Measurements from ENCODE around the gene CRISP3.
"Not testable (repeated sequence)": the region's sequence is repeated elsewhere in the genome, so short reads cannot be mapped to it uniquely, and the experiment has no call there.

CRISP3 gene, protein sequence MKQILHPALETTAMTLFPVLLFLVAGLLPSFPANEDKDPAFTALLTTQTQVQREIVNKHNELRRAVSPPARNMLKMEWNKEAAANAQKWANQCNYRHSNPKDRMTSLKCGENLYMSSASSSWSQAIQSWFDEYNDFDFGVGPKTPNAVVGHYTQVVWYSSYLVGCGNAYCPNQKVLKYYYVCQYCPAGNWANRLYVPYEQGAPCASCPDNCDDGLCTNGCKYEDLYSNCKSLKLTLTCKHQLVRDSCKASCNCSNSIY

GRCh38 chr6:49744259-49744658 is at the start of gene CRISP3:
Gene CRISP3, minus strand, starts transcription at chr6:49744388. Its CDS starts 21 bp downstream, at chr6:49744367.
- DNase-seq (ENCODE audit: low read depth in 2 of 2, low spot score in 1 of 2): no peak

- DNase-seq (ENCODE audit: low read depth in 2 of 2, low spot score in 1 of 2): no peak
These were observed 46.2 kb upstream of the CRISP3 start for GRCh38 chr6:49790341-49790740.

DNA sequence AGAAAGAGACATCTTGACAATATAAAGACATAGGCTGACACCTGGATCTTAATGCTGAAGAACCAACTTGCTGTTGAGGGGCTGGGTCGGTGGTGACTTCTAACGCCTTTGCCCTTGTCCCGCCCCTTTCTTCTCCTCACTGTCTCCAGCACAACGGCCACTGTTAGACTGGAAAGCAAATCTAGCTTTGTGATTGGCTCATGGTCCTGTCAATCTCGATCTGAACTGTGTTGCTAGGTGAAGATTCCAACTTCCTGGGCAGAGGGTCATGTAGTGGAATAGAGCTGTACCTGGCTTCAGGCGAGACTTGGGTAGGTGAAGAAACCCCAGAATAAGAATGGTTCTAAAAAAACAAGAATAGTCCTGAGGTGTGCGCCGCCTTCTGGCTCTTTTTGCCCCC is 43.0 kb upstream of the CRISP3 start, which contains the start of gene PGK2:
TSS of gene PGK2 (minus strand) at position 110 of the 400 bp plus-strand sequence. CDS start at position 12, 98 bp downstream.
- no peak for DNase-seq (ENCODE audit: low read depth in 2 of 2, low spot score in 1 of 2)

- DNase-seq (ENCODE audit: low read depth in 2 of 2, low spot score in 1 of 2): no peak
These were observed 40.1 kb upstream of the CRISP3 start for GRCh38 chr6:49784272-49784671.

DNA sequence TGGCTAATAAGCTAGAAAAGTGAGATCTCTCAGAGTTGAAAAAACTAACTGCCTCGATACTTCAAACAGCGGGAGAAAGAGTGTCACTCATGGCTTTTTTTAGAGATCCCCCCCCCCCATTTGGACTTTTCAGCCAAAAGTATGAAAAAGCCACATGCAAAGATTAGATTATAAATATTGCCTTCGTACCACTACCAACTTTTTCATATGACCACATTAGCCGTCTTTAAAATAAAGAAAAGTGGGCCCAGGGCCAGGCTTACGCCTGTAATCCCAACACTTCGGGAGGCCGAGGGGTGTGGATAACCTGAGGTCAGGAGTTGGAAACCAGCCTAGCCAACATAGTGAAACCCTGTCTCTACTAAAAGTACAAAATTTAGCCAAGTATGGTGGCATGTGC is 38.5 kb upstream of the CRISP3 start:
- no peak for DNase-seq (ENCODE audit: low read depth in 2 of 2, low spot score in 1 of 2)

GRCh38 chr6:49782293-49782692 is 38.1 kb upstream of the CRISP3 start:
- DNase-seq (ENCODE audit: low read depth in 2 of 2, low spot score in 1 of 2): no peak

DNA sequence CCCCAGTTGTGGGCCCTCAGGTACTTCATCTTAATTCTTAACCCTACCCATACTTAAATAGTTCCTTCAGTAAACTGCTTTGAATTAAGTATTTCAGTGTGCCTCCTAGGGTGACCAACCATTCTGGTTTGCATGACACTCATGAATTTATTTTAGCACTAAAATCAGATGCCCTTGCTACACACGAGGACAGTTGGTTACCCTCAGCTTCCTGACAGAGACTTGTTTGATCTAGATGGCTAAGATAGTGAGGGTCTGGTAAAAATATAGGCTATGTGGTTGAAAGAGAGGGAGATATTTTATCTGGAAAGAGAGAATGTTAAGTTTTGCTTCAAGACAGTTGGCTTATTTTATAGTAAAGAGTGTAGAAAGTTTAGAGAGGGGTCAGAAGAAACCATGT is 32.3 kb upstream of the CRISP3 start:
- DNase-seq (ENCODE audit: low read depth in 2 of 2, low spot score in 1 of 2): no peak

GRCh38 chr6:49775043-49775442 is 30.9 kb upstream of the CRISP3 start:
- DNase-seq (ENCODE audit: low read depth in 2 of 2, low spot score in 1 of 2): no peak

GRCh38 chr6:49772285-49772684 is 28.1 kb upstream of the CRISP3 start:
- DNase-seq (ENCODE audit: low read depth in 2 of 2, low spot score in 1 of 2): no peak

- DNase-seq (ENCODE audit: low read depth in 2 of 2, low spot score in 1 of 2): no peak
These were observed 22.6 kb upstream of the CRISP3 start for GRCh38 chr6:49766762-49767161.

DNA sequence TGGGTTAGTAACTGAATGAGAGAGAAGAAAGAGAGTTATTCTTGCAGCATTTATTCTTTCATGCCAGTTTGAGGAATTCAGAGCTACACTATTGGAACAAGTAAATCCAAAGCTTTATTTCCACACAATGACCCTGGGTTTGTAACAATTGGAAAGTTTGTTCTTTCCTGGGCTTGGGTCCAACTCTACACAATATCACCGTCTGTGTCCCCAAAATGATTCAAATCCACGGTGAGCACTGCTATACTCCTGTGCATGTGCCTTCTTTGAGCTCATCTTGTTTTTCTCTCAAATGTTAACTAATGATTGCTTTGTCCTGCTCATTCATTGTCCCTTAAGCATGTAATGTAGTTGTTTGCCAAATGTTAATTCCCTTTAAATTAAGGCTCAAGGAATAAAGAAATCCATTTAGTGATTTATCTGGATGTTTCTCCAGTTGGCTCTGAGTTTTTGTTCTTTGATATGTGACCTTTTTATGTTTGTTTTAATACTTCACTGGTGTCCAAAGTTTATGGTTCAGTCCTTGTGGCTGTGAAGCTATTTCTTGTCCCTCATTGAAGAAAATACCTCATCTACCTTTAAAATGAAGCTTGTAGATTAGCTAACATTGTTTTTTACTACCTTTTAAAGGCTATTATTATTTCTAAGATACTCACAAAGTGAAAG is 20.5 kb upstream of the CRISP3 start:
- DNase-seq (ENCODE audit: low read depth in 2 of 2, low spot score in 1 of 2): no peak

DNA sequence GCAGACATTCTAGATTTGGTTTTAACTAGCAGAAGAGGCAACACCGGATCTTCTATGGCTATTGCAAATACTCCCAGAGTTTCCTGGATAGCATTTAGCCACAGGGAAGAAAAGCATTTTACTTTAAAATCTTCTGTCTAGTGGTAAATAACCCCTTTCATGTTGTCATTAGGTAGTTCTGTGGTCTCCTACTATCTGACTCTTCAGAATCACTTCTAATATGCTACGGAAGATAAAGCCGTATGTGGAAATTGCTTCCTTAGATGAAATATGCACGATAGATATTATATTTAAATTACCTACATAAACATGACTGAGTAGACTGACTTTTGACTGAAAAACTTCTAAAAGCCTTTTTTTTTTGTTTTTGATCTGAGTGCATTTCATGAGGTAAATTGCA is 759 bp downstream of the CRISP3 start:
- DNase-seq (ENCODE audit: low read depth in 2 of 2, low spot score in 1 of 2): no peak

DNA sequence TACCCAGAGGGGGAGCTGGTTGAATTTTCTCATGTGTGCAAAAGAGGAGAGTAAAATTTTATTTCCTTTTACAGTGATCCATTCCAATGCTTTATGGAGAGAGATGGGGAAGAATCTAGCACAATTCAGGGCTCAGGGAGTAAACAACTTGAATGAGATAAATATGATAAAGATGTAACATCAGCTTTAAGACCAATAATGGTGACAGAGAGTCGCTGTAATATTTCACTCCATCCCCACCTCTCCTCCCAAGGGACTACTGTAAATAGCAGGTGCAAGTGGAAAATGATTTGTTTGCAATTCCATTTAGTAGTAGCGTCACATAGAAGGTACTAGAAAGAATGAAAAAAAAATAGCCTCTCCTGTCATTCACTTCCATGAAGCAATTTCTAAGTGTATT is 4.8 kb downstream of the CRISP3 start:
- no peak for DNase-seq (ENCODE audit: low read depth in 2 of 2, low spot score in 1 of 2)

GRCh38 chr6:49736017-49736508 is 8.1 kb downstream of the CRISP3 start:
- DNase-seq (ENCODE audit: low read depth in 2 of 2, low spot score in 1 of 2): no peak

- no peak for DNase-seq (ENCODE audit: low read depth in 2 of 2, low spot score in 1 of 2)
These were observed 10.5 kb downstream of the CRISP3 start for GRCh38 chr6:49733680-49734079.

DNA sequence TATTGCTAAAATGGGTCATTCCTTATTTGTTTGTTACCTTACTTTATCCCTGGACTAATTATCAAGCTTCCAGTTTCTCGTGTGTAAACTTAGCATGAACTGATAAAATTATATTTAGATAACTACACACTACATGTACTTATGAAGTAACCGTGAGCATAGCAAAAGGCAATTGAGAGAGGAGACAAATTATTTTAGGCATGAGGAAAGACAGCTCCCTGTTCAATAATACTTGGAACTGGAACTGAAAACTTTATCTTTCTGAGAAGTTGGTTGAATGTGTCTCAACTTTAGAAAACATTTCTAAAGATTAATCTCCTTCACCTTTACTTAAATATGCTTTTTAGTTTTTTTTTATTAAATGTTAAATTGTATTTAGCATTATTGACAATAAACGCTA is 11.4 kb downstream of the CRISP3 start:
- no peak for DNase-seq (ENCODE audit: low read depth in 2 of 2, low spot score in 1 of 2)

DNA sequence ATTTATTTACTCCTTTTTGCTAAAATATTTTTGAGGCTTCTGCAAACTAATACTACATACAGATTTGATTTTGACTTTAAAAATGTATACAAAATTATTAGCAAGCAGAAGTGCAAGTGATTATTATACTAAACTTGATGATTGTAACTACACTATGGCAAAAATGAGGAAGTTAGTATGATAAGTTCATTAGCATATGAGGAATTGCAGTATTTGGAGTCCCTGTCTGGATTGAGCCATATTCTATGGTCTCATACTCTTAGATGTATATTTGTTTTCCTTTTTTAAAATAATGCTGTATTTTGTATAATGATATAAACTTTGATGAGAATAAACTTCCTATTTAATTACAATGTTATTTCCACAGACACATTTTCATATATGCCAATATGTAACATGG is 13.9 kb downstream of the CRISP3 start:
- no peak for DNase-seq (ENCODE audit: low read depth in 2 of 2, low spot score in 1 of 2)

- not testable (repeated sequence) for DNase-seq (ENCODE audit: low read depth in 2 of 2, low spot score in 1 of 2)
These were observed 20.3 kb downstream of the CRISP3 start for GRCh38 chr6:49723917-49724316.

DNA sequence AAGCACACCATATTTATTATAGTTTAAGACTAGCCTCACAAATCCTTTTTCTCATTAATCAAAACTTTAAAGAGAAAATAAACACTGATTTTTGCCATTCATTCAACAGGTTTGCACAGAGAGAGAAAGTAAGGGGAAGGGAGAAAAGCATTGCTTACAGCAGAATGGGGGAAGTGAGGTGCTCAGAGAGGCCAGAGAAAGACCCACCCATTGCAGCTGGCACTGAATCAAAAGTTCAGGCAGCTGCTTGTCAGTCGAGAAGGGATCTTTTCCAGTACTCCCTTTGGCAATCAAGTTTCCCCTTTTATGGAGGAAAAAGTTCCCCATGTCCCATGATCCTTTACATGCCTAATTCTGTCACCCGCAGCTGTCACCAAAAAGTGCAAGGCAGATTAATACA is 22.9 kb downstream of the CRISP3 start:
- no peak for DNase-seq (ENCODE audit: low read depth in 2 of 2, low spot score in 1 of 2)

- no peak for DNase-seq (ENCODE audit: low read depth in 2 of 2, low spot score in 1 of 2)
These were observed 23.8 kb downstream of the CRISP3 start for GRCh38 chr6:49720372-49720771.

- DNase-seq (ENCODE audit: low read depth in 2 of 2, low spot score in 1 of 2): no peak
These were observed 30.8 kb downstream of the CRISP3 start, which contains the start of gene CRISP2 for GRCh38 chr6:49713346-49713745. Gene CRISP2, minus strand, starts transcription at chr6:49713543. Its CDS starts 4,347 bp downstream, at chr6:49709196.

- DNase-seq (ENCODE audit: low read depth in 2 of 2, low spot score in 1 of 2): no peak
These were observed 45.7 kb downstream of the CRISP3 start for GRCh38 chr6:49698478-49698877.

- DNase-seq (ENCODE audit: low read depth in 2 of 2, low spot score in 1 of 2): no peak
These were observed 50.7 kb downstream of the CRISP3 start for GRCh38 chr6:49693512-49693911.

Data from stimulated activated CD8-positive, alpha-beta memory T cell treated with anti-CD3 and anti-CD28 coated beads, Interleukin-4, amount 100 ng/mL, for 4 hours (primary cell).